Ascending aorta (tissue), 2 donors: Measurements from ENCODE around the gene TRIM4. TPM values are rescaled to one million over a fixed set of nuclear protein-coding genes. Genes with fewer than 3 reads are reported as not detected.

Experiments
- DNase-seq, 2 donors: peaks; one replicate each; pipeline ENCODE4 v3.0.0-alpha.2; 2019; ENCODE audit warnings: low spot score in 2 of 2
- H3K27ac ChIP-seq, 2 donors: fragments of 200-600 bp; sonication (generic); one replicate each; pipeline ENCODE4 v1.5.1; 2016 to 2017; ENCODE audit warnings: mild to moderate bottlenecking in 1 of 2
- H3K27me3 ChIP-seq: fragments of 200-600 bp; sonication (generic); one replicate; pipeline ENCODE4 v1.5.1; 2017
- H3K36me3 ChIP-seq, 2 donors: fragments of 200-600 bp; sonication (generic); one replicate each; pipeline ENCODE4 v1.5.1; 2016
- H3K4me1 ChIP-seq, 2 donors: fragments of 200-600 bp; sonication (generic); one replicate each; pipeline ENCODE4 v1.5.1; 2016 to 2017; ENCODE audit warnings: mild to moderate bottlenecking in 1 of 2
- H3K4me3 ChIP-seq, 2 donors: fragments of 200-600 bp; sonication (generic); one replicate each; pipeline ENCODE4 v1.5.1; 2016 to 2017; ENCODE audit warnings: mild to moderate bottlenecking in 1 of 2
- H3K9me3 ChIP-seq, 2 donors: fragments of 200-600 bp; sonication (generic); one replicate each; pipeline ENCODE4 v1.5.1; 2016
- CTCF ChIP-seq, 3 experiments: fragments of 200-600 bp in 2 of 3; fragments of 450-650 bp in 1 of 3; sonication (generic) in 2 of 3; IDR thresholded peaks; one replicate each; pipeline ENCODE4 v1.5.1; 2016 to 2019; ENCODE audit warnings: antibody characterized with exemption in 3 of 3, mild to moderate bottlenecking in 1 of 3, moderate library complexity in 1 of 3
- intact Hi-C: fragments of 100-400 bp; cut with DNase I; formaldehyde crosslinking; loops from one replicate; pipeline ENCODE4 v1.15.1; 2023
- total RNA-seq: library from RNA; depleted of rRNA; stranded (reverse); fragments of >200 nt; gene quantifications from one replicate; pipeline ENCODE4 v1.1.0, GENCODE V29; 2016

TRIM4 gene
- total RNA-seq, 1 donor from 2014 or later, result 12.7 TPM

GRCh38 chr7:99843808-99844207 is 75.5 kb downstream of the TRIM4 start:
- Histone ChIP-seq H3K36me3 (no peaks in the 10 kb centered on the region), H3K27ac (no peak overlapping the region), H3K4me3 (no peak overlapping the region), H3K4me1 (no peaks in the 10 kb centered on the region), H3K9me3 (no peaks in the 10 kb centered on the region), H3K27me3 (no peaks in the 10 kb centered on the region)
- TF ChIP-seq CTCF (IDR thresholded peaks at IDR 0.05), result no peak
- intact Hi-C loops, result no loop called here
- DNase-seq, result no peak

GRCh38 chr7:99842926-99843325 is 76.4 kb downstream of the TRIM4 start:
- no peaks in the 10 kb centered on the region for H3K27me3 ChIP-seq
- no peak for TF ChIP-seq CTCF (IDR thresholded peaks at IDR 0.05)
- no peak for DNase-seq
- no peaks in the 10 kb centered on the region for H3K36me3 ChIP-seq
- H3K4me1 ChIP-seq, result no peaks in the 10 kb centered on the region
- H3K27ac ChIP-seq, result no peak overlapping the region
- H3K9me3 ChIP-seq, result no peaks in the 10 kb centered on the region
- intact Hi-C loops, result no loop called here
- no peak overlapping the region for H3K4me3 ChIP-seq

Other genes starting within 250 kb of the TRIM4 start
- 0.43 TPM for gene CYP3A5, start 239.5 kb downstream of the TRIM4 start, total RNA-seq
- not detected for gene CYP3A7, start 184.3 kb downstream of the TRIM4 start, total RNA-seq
- not detected for gene CYP3A4, start 135.3 kb downstream of the TRIM4 start, total RNA-seq
- gene CYP3A43, start 91.5 kb downstream of the TRIM4 start, total RNA-seq, result not detected
- gene OR2AE1, start 42.5 kb downstream of the TRIM4 start, total RNA-seq, result not detected
- not detected for gene GJC3, start 10.1 kb upstream of the TRIM4 start, total RNA-seq
- gene AZGP1, start 56.5 kb upstream of the TRIM4 start, total RNA-seq, result not detected
- 19.9 TPM for gene ZKSCAN1, start 96.1 kb upstream of the TRIM4 start, total RNA-seq
- gene ZSCAN21, start 130.2 kb upstream of the TRIM4 start, total RNA-seq, result 58.5 TPM
- gene ZNF3, start 162.2 kb upstream of the TRIM4 start, total RNA-seq, result 6.9 TPM
- 18.1 TPM for gene COPS6, start 169.4 kb upstream of the TRIM4 start, total RNA-seq
- 52.2 TPM for gene MCM7, start 181.9 kb upstream of the TRIM4 start, total RNA-seq
- 29.6 TPM for gene AP4M1, start 182.1 kb upstream of the TRIM4 start, total RNA-seq
- 103 TPM for gene TAF6, start 199.8 kb upstream of the TRIM4 start, total RNA-seq
- 1.4 TPM for gene CNPY4, start 200.1 kb upstream of the TRIM4 start, total RNA-seq
- gene MBLAC1, start 207.4 kb upstream of the TRIM4 start, total RNA-seq, result not detected
- gene LAMTOR4, start 229.4 kb upstream of the TRIM4 start, total RNA-seq, result 131 TPM
- 22.0 TPM for gene TRAPPC14, start 239.2 kb upstream of the TRIM4 start, total RNA-seq
- 3.5 TPM for gene GAL3ST4, start 249.1 kb upstream of the TRIM4 start, total RNA-seq